SK-N-SH (cell line): ENCODE results near the gene ADH1B.
"Not testable (repeated sequence)": the region's sequence is repeated elsewhere in the genome, so short reads cannot be mapped to it uniquely, and the experiment has no call there.

Experiments used
- EP300 ChIP-seq, 2 experiments: IDR thresholded peaks; 2 replicates each; pipeline versions ENCODE4 v1.4.0 to v1.6.1; 2012; ENCODE audit warnings: borderline replicate concordance in 1 of 2, low read depth in 1 of 2, low read length in 1 of 2
- FOXM1 ChIP-seq: IDR thresholded peaks from 2 replicates; pipeline ENCODE4 v1.4.0; 2012; ENCODE audit warnings: low read depth, mild to moderate bottlenecking
- MXI1 ChIP-seq: IDR thresholded peaks from 2 replicates; pipeline ENCODE4 v1.6.1; 2012; ENCODE audit warnings: mild to moderate bottlenecking, low read depth, low read length, improper control_type of control experiment
- POLR2AphosphoS5 ChIP-seq: IDR thresholded peaks from 2 replicates; pipeline ENCODE4 v1.6.1; 2012; ENCODE audit warnings: low read depth, low read length
- SIN3A ChIP-seq: IDR thresholded peaks from 2 replicates; pipeline ENCODE4 v1.6.1; 2012; ENCODE audit warnings: low read depth, mild to moderate bottlenecking, low read length, moderate library complexity, borderline replicate concordance
- TF ChIP-seq, protein P1 (sequence below): fragments of 200-600 bp; sonication (generic); IDR thresholded peaks from 2 replicates; pipeline ENCODE4 v1.6.1; 2017; ENCODE audit warnings: antibody characterized with exemption, mild to moderate bottlenecking, moderate library complexity
- TF ChIP-seq, protein P2 (sequence below): IDR thresholded peaks from 2 replicates; pipeline ENCODE4 v1.4.0; 2012; ENCODE audit warnings: low read depth

- TF ChIP-seq, protein P1, sequence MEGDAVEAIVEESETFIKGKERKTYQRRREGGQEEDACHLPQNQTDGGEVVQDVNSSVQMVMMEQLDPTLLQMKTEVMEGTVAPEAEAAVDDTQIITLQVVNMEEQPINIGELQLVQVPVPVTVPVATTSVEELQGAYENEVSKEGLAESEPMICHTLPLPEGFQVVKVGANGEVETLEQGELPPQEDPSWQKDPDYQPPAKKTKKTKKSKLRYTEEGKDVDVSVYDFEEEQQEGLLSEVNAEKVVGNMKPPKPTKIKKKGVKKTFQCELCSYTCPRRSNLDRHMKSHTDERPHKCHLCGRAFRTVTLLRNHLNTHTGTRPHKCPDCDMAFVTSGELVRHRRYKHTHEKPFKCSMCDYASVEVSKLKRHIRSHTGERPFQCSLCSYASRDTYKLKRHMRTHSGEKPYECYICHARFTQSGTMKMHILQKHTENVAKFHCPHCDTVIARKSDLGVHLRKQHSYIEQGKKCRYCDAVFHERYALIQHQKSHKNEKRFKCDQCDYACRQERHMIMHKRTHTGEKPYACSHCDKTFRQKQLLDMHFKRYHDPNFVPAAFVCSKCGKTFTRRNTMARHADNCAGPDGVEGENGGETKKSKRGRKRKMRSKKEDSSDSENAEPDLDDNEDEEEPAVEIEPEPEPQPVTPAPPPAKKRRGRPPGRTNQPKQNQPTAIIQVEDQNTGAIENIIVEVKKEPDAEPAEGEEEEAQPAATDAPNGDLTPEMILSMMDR: not testable (repeated sequence)
- not testable (repeated sequence) for TF ChIP-seq POLR2AphosphoS5; EP300 (IDR thresholded peaks at IDR 0.05; ENCODE audit: borderline replicate concordance in 1 of 2, low read depth in 1 of 2, low read length in 1 of 2); FOXM1; SIN3A; MXI1
- TF ChIP-seq, protein P2, sequence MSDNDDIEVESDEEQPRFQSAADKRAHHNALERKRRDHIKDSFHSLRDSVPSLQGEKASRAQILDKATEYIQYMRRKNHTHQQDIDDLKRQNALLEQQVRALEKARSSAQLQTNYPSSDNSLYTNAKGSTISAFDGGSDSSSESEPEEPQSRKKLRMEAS: not testable (repeated sequence)
Measured at GRCh38 chr4:99356149-99356548, 34.9 kb upstream of the ADH1B start.
